ENCODE data around the gene KDM4B. TPM values are rescaled to one million over a fixed set of nuclear protein-coding genes. Genes with fewer than 3 reads are reported as not detected.

The KDM4B gene
- total RNA-seq, 4 donors from 2014 or later = 26.6 to 84.2 (median 39.9) TPM

DNA sequence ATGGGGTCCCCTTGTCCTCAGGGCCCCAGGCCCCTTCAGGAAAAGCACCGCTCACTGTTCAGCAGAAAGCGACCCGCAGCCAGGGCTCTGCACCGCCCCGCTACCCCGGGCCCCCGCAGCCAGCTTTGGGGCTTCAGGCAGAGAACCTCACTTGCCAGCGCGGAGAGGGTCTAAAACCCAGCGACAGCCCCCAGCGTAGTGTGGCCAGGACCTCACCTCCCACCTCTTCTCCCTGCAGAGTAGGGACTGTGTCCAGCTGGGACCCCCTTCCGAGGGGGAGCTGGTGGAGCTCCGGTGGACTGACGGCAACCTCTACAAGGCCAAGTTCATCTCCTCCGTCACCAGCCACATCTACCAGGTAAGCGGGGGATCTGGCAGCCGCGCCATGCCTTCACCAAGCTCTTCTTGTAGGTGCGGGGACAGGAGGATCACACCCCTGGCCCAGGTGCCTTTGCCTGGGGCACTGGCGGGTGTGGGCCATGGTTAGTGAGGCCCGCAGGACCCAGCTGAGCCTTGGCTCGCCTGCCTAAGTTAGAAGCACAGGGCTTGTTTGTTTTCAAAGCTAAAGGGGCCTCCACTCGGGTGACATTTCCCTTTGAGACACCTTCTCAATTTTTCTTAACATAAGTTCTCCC is 175.7 kb downstream of the KDM4B start:
- 83 to 96% methylated on average over 1 to 23 of the region's 23 CpGs for WGBS, 2 donors (ENCODE audit: low coverage in 1 of 2)
- no peak for DNase-seq

DNA sequence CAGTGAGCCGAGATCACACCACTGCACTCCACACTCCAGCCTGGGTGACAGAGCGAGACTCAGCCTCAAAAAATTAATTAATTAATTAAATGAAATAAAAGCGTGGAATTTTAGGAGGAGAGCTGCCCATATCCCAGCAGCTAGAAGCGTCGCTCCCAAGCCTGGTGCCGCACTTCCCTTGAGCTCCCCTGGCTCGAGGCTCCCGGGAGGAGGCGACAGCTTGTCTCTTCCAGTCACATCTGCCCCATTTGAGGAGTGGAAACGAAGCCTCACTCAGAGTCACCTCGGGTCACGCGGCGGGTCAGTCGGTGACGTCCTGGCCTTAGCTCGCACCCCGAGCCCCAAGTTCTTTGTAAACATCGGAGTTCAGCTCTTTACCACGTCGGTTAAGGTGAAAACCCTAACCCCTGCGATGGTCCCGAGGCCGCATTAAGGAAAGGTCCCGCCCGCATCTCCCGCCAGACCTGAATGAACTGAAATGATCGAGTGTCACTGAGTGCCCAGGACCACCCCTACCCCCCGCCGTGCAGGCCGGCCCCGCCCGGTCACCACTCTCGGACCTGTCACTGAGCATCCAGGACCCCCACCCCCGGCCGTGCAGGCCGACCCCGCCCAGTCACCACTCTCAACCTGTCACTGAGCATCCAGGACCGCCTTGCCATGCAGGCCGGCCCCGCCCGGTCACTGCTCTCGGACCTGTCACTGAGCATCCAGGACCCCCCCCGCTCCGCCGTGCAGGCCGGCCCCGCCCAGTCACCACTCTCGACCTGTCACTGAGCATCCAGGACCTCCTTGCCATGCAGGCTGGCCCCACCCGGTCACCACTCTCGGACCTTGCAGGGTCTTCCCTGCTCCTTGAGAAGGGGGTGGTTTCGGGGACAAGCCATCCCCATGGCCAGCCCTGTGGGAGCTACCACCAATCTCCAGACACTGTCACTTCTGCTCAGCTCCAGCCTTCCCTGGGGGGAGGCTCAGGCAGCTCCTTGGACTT is 176.9 kb downstream of the KDM4B start:
- WGBS, 2 donors (ENCODE audit: low coverage in 1 of 2) = 91 to 94% methylated on average over 9 to 52 of the region's 52 CpGs
- no peak for TF ChIP-seq EP300 (IDR thresholded peaks at IDR 0.05; ENCODE audit: low read depth)
- no peak for TF ChIP-seq POLR2AphosphoS5 (IDR thresholded peaks at IDR 0.05)
- TF ChIP-seq, protein P1, sequence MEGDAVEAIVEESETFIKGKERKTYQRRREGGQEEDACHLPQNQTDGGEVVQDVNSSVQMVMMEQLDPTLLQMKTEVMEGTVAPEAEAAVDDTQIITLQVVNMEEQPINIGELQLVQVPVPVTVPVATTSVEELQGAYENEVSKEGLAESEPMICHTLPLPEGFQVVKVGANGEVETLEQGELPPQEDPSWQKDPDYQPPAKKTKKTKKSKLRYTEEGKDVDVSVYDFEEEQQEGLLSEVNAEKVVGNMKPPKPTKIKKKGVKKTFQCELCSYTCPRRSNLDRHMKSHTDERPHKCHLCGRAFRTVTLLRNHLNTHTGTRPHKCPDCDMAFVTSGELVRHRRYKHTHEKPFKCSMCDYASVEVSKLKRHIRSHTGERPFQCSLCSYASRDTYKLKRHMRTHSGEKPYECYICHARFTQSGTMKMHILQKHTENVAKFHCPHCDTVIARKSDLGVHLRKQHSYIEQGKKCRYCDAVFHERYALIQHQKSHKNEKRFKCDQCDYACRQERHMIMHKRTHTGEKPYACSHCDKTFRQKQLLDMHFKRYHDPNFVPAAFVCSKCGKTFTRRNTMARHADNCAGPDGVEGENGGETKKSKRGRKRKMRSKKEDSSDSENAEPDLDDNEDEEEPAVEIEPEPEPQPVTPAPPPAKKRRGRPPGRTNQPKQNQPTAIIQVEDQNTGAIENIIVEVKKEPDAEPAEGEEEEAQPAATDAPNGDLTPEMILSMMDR (IDR thresholded peaks at IDR 0.05) = no peak
- TF ChIP-seq POLR2A (IDR thresholded peaks at IDR 0.05) = no peak
- H3K4me1 ChIP-seq = no peaks in the 10 kb centered on the region
- H3K36me3 ChIP-seq = peaks cover 0 to 28% (median 5%) of the 10 kb centered on the region in 4 donors
- H3K4me3 ChIP-seq = no peak overlapping the region
- intact Hi-C loops (cut with DNase I; ENCODE audit: low total_unique reads) = no loop called here
- no peak overlapping the region for H3K27ac ChIP-seq
- no peaks in the 10 kb centered on the region for H3K27me3 ChIP-seq
- in situ Hi-C loops (cut with MboI; ENCODE audit: low pct_ligation_motif_present in 1 of 4, low pct_unique_long_range_greater_than_20kb in 1 of 4, low sequenced_read_pairs in 3 of 4) = no loop called here
- no peak for DNase-seq
- no peaks in the 10 kb centered on the region for H3K9me3 ChIP-seq

More for the DNA sequence above, 175.7 kb downstream of the KDM4B start:
- intact Hi-C loops (cut with DNase I; ENCODE audit: low total_unique reads) = no loop called here
- no peaks in the 10 kb centered on the region for H3K27me3 ChIP-seq
- H3K27ac ChIP-seq = no peak overlapping the region
- H3K9me3 ChIP-seq = no peaks in the 10 kb centered on the region
- peaks cover 0 to 28% (median 5%) of the 10 kb centered on the region in 4 donors for H3K36me3 ChIP-seq
- TF ChIP-seq POLR2AphosphoS5 (IDR thresholded peaks at IDR 0.05) = no peak
- no peak for TF ChIP-seq POLR2A (IDR thresholded peaks at IDR 0.05)
- TF ChIP-seq EP300 (IDR thresholded peaks at IDR 0.05; ENCODE audit: low read depth) = no peak
- TF ChIP-seq, protein P1 (IDR thresholded peaks at IDR 0.05) = no peak
- in situ Hi-C loops (cut with MboI; ENCODE audit: low pct_ligation_motif_present in 1 of 4, low pct_unique_long_range_greater_than_20kb in 1 of 4, low sequenced_read_pairs in 3 of 4) = no loop called here
- no peaks in the 10 kb centered on the region for H3K4me1 ChIP-seq
- H3K4me3 ChIP-seq = no peak overlapping the region

DNA sequence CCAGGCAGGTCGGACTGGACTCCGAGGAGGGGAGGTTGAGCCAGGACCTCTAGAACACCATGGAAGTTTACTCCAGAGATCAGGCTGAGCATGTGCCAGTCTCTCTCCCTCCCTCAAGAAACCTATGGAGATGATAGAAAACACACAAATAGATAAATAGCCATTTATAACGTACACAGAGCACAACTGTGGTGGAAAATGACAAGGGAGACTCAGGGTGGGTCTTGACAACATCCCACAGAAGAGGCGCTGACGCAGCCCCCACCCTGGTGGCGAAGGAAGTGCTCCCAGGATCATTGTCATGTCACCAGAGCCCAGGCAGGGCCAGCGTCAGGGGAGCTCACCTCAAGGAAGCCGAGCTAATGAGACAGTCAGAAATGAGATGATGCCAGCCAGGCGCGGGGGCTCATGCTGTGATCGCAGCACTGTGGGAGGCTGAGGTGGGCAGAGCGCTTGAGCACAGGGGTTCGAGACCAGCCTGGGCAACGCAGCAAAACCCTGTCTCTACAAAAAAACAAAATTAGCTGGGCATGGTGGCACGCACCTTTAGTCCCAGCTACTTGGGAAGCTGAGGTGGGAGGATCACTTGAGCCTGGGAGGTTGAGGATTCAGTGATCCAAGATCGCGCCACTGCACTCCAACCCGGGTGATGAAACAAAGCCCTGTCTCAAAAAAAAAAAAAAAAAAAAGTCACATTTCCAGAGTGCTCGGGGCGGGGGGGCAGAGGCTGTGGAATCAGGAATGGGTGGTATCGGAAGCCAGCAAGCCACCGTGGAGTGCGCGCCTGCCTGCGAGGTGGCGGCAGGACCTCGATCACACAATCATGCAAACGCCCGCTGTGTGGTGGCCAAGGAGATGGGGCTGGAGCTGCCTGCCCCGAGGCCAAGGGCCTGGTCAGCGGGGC is 178.4 kb downstream of the KDM4B start:
- Histone ChIP-seq H3K36me3 (peaks cover 0 to 28% (median 5%) of the 10 kb centered on the region in 4 donors), H3K27me3 (no peaks in the 10 kb centered on the region), H3K4me3 (no peak overlapping the region), H3K27ac (no peak overlapping the region), H3K9me3 (no peaks in the 10 kb centered on the region), H3K4me1 (no peaks in the 10 kb centered on the region)
- in situ Hi-C loops (cut with MboI; ENCODE audit: low pct_ligation_motif_present in 1 of 4, low pct_unique_long_range_greater_than_20kb in 1 of 4, low sequenced_read_pairs in 3 of 4) (no loop called here), intact Hi-C loops (cut with DNase I; ENCODE audit: low total_unique reads) (no loop called here)
- WGBS, 2 donors (ENCODE audit: low coverage in 1 of 2) = 93 to 97% methylated on average over 10 to 31 of the region's 31 CpGs
- no peak for TF ChIP-seq POLR2A (IDR thresholded peaks at IDR 0.05)
- TF ChIP-seq POLR2AphosphoS5 (IDR thresholded peaks at IDR 0.05) = no peak
- TF ChIP-seq EP300 (IDR thresholded peaks at IDR 0.05; ENCODE audit: low read depth) = no peak
- TF ChIP-seq, protein P1 (IDR thresholded peaks at IDR 0.05) = no peak
- DNase-seq = no peak

All from transverse colon (tissue), 4 donors.